GM12878 (cell line): Measurements from ENCODE around the gene TAS2R13. TPM values are rescaled to one million over a fixed set of nuclear protein-coding genes. Genes with fewer than 3 reads are reported as not detected.

Experiments
- ATAC-seq: fragments of 200-7000 bp; cut with Tn5 transposase; 3 replicates; pipeline ENCODE4 v1.9.1; 2020; ENCODE audit warnings: mild to moderate bottlenecking, moderate library complexity
- BruUV-seq: library from RNA; stranded (reverse); fragments of 400-500 nt; replicated peaks from 2 replicates; lab custom pipeline; 2021; lab: Mats Ljungman, UMichigan
- CTCF ChIA-PET: fragments of 300-600 bp; sonication (Branson Sonifier 250); formaldehyde crosslinking; extraction: SDS; loops from one replicate; lab custom pipeline; 2021; ENCODE audit warnings: inconsistent platforms; lab: Yijun Ruan, JAX
- POLR2A ChIA-PET: fragments of 350-600 bp; formaldehyde crosslinking; extraction: SDS; loops from one replicate; lab custom pipeline; 2021; ENCODE audit warnings: inconsistent platforms; lab: Charles Lee
- RAD21 ChIA-PET: fragments of 300-600 bp; sonication (Branson Sonifier 250); formaldehyde crosslinking; loops from one replicate; lab custom pipeline; 2023; ENCODE audit warnings: antibody characterized with exemption; ENCODE audit not compliant: unreplicated experiment; lab: Charles Lee
- SMC1A ChIA-PET: fragments of 300-600 bp; sonication (Branson Sonifier 250); formaldehyde crosslinking; loops from one replicate; lab custom pipeline; 2023; ENCODE audit not compliant: unreplicated experiment, uncharacterized antibody; lab: Charles Lee
- DNase-seq: peaks from one replicate; pipeline ENCODE4 v3.0.0-alpha.2; 2011; ENCODE audit warnings: low read depth, low spot score
- FAIRE-seq: peaks from 3 replicates; lab custom pipeline; 2011; peaks lifted over from hg19 to GRCh38; lab: Jason Lieb, UNC
- H2AFZ ChIP-seq: 2 replicates; pipeline ENCODE4 v1.6.0; 2011; ENCODE audit warnings: low read depth, low read length, control low read depth; ENCODE audit not compliant: control insufficient read depth
- H3K27ac ChIP-seq: 2 replicates; pipeline ENCODE4 v1.5.1; 2011; ENCODE audit warnings: control low read depth; ENCODE audit not compliant: control insufficient read depth, insufficient read depth
- H3K27me3 ChIP-seq, 2 experiments: replicated peaks in 1 of 2; 2 replicates each; pipeline versions ENCODE4 v1.6.0 to v1.6.1; 2011; ENCODE audit warnings: low read length in 1 of 2; ENCODE audit not compliant: control insufficient read depth in 2 of 2, insufficient read depth in 2 of 2
- H3K36me3 ChIP-seq, 2 experiments: 2 replicates each; pipeline ENCODE4 v1.5.1; 2011; ENCODE audit warnings: low read length in 1 of 2; ENCODE audit not compliant: control insufficient read depth in 2 of 2, insufficient read depth in 2 of 2
- H3K4me1 ChIP-seq: 2 replicates; pipeline ENCODE4 v1.6.1; 2011; ENCODE audit warnings: mild to moderate bottlenecking, low read length, moderate library complexity, mixed read lengths; ENCODE audit not compliant: control insufficient read depth, insufficient read depth
- H3K4me2 ChIP-seq: 2 replicates; pipeline ENCODE4 v1.6.0; 2011; ENCODE audit warnings: control low read depth; ENCODE audit not compliant: control insufficient read depth, insufficient read depth
- H3K4me3 ChIP-seq: fragments of 200-600 bp; sonication (generic); 2 replicates; pipeline ENCODE4 v1.5.1; 2016
- H3K79me2 ChIP-seq: 2 replicates; pipeline ENCODE4 v1.6.0; 2011; ENCODE audit warnings: low read length; ENCODE audit not compliant: control insufficient read depth, insufficient read depth
- H3K9ac ChIP-seq: 2 replicates; pipeline ENCODE4 v1.8.0; 2011; ENCODE audit warnings: low read length, control low read depth, mixed read lengths; ENCODE audit not compliant: control insufficient read depth, insufficient read depth
- H3K9me3 ChIP-seq: replicated peaks from 3 replicates; pipeline ENCODE4 v1.5.1; 2011; ENCODE audit warnings: mild to moderate bottlenecking, low read length; ENCODE audit not compliant: control insufficient read depth, insufficient read depth
- H4K20me1 ChIP-seq: 2 replicates; pipeline ENCODE4 v1.6.0; 2011; ENCODE audit not compliant: control insufficient read depth, insufficient read depth
- BCL11A ChIP-seq: IDR thresholded peaks from 2 replicates; pipeline ENCODE4 v1.6.1; 2011; ENCODE audit warnings: low read depth, low read length
- RCOR1 ChIP-seq: conservative IDR thresholded peaks from 2 replicates; pipeline ENCODE4 v1.6.1; 2012; ENCODE audit warnings: low read depth, low read length, improper control_type of control experiment
- ZSCAN29 ChIP-seq: fragments of 450-650 bp; IDR thresholded peaks from 2 replicates; pipeline ENCODE4 v1.6.1; 2017; ENCODE audit warnings: mild to moderate bottlenecking, moderate library complexity
- WGBS: methylation state at CpG from one replicate; pipeline ENCODE4 v1.1.6; 2016; ENCODE audit warnings: low lambda C conversion rate; ENCODE audit not compliant: insufficient replicate concordance, insufficient coverage; ENCODE audit errors: missing lambda C conversion rate; 5-methylcytosine and 5-hydroxymethylcytosine counted together
- in situ Hi-C: fragments of 300-500 bp; cut with MboI; formaldehyde crosslinking; loops from 9 replicates; pipeline ENCODE4 v1.14.3; 2018; ENCODE audit warnings: mixed read lengths
- intact Hi-C: fragments of 100-400 bp; cut with micrococcal nuclease; formaldehyde crosslinking; loops from one replicate; pipeline ENCODE4 v1.14.2; 2022; ENCODE audit not compliant: unreplicated experiment
- polyA plus RNA-seq, 11 experiments: library from polyadenylated mRNA; depleted of rRNA in 4 of 11; unstranded in 6 of 11; stranded (reverse) in 5 of 11; fragments of >200 nt; fragmentation: Nextera tagmentation in 4 of 11; fragmentation: Illumina TruSeq in 1 of 11; extraction: Ambion mirVana in 4 of 11; extraction: Trizol in 1 of 11; gene quantifications; 1 replicate in 1 of 11; 2 replicates in 10 of 11; pipeline versions ENCODE4 v1.2.1 to v1.2.3, GENCODE V29; 2011 to 2016; ENCODE audit warnings: inconsistent platforms in 2 of 11, missing spikeins in 2 of 11, low read depth in 1 of 11
- total RNA-seq, 4 experiments: library from RNA; depleted of rRNA in 3 of 4; stranded (reverse); fragments of >200 nt in 3 of 4; fragmentation: Illumina TruSeq in 1 of 4; extraction: Trizol in 1 of 4; gene quantifications; 2 replicates each; pipeline versions ENCODE4 v1.2.1 to v1.2.3, GENCODE V29; 2013 to 2021
- TF ChIP-seq, protein P1 (sequence below): fragments of 150-350 bp; IDR thresholded peaks from 2 replicates; pipeline ENCODE4 v1.6.1; 2016; ENCODE audit warnings: low read depth, low read length
- TF ChIP-seq, protein P2 (sequence below): fragments of 450-650 bp; IDR thresholded peaks from 2 replicates; pipeline ENCODE4 v1.6.1; 2017; ENCODE audit warnings: mild to moderate bottlenecking, moderate library complexity
- TF ChIP-seq, protein P3 (sequence below): fragments of 450-650 bp; IDR thresholded peaks from 2 replicates; pipeline ENCODE4 v1.6.1; 2017; ENCODE audit warnings: mild to moderate bottlenecking, low read depth, inconsistent platforms; ENCODE audit not compliant: poor library complexity, severe bottlenecking
- TF ChIP-seq, protein P4 (sequence below): IDR thresholded peaks from 2 replicates; pipeline ENCODE4 v1.6.1; 2012; ENCODE audit warnings: low read depth, low read length, improper control_type of control experiment
- TF ChIP-seq, protein P5 (sequence below): fragments of 450-650 bp; formaldehyde crosslinking; IDR thresholded peaks from 2 replicates; pipeline ENCODE4 v1.5.0; 2022; ENCODE audit warnings: mild to moderate bottlenecking, missing genetic modification characterization

Gene TAS2R13
- total and polyA plus RNA-seq, 10 of the 15 experiments (the other 5 are each of a cell fraction or from before 2014, with no cell fraction given) = 0.12 to 2.2 (median 0.65) TPM; not detected in 4

DNA sequence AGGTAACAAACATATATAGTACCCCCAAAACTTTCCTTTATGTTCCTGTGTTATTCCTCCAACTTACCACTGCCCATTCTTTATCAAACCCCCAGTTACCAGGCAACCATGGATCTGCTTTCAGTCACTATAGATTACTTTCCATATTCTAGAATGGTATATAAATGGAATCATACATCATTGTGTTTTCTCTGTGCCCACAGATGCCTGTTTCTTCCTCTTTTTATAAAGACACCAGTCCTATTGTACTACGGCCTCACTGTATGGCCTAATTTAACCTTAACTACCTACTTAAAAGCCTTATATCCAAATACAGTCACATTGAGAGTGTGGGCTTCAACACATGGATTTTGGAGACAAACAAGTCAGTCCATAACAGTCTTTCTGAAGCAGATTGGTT lies 27.1 kb upstream of the TAS2R13 start:
- H4K20me1 ChIP-seq = no peaks in the 10 kb centered on the region
- CTCF ChIA-PET = no interaction called here
- intact Hi-C loops = no loop called here
- SMC1A ChIA-PET = no interaction called here
- POLR2A ChIA-PET = interaction anchor here (0.6 kb wide), 1 partner anchor 181 kb away, joined by 5 read pairs; no protein-coding TSS in a partner anchor
- no peaks in the 10 kb centered on the region for H3K36me3 ChIP-seq
- peak; percentile 38 for FAIRE-seq
- WGBS = 4% methylated on average over 1 of the region's 1 CpG
- no peaks in the 10 kb centered on the region for H3K4me1 ChIP-seq
- BruUV-seq = no TSS peak
- RAD21 ChIA-PET = no interaction called here
- in situ Hi-C loops = no loop called here
- no peaks in the 10 kb centered on the region for H3K9me3 ChIP-seq
- H3K9ac ChIP-seq = no peak overlapping the region
- H3K4me3 ChIP-seq = no peak overlapping the region
- H3K27me3 ChIP-seq = no peaks in the 10 kb centered on the region
- no peak overlapping the region for H3K27ac ChIP-seq
- H3K79me2 ChIP-seq = no peaks in the 10 kb centered on the region
- no peak overlapping the region for H2AFZ ChIP-seq
- peak; percentile 58 for ATAC-seq
- DNase-seq = no peak
- no peak overlapping the region for H3K4me2 ChIP-seq
- TF ChIP-seq RCOR1 = no peak
- TF ChIP-seq, protein P1, sequence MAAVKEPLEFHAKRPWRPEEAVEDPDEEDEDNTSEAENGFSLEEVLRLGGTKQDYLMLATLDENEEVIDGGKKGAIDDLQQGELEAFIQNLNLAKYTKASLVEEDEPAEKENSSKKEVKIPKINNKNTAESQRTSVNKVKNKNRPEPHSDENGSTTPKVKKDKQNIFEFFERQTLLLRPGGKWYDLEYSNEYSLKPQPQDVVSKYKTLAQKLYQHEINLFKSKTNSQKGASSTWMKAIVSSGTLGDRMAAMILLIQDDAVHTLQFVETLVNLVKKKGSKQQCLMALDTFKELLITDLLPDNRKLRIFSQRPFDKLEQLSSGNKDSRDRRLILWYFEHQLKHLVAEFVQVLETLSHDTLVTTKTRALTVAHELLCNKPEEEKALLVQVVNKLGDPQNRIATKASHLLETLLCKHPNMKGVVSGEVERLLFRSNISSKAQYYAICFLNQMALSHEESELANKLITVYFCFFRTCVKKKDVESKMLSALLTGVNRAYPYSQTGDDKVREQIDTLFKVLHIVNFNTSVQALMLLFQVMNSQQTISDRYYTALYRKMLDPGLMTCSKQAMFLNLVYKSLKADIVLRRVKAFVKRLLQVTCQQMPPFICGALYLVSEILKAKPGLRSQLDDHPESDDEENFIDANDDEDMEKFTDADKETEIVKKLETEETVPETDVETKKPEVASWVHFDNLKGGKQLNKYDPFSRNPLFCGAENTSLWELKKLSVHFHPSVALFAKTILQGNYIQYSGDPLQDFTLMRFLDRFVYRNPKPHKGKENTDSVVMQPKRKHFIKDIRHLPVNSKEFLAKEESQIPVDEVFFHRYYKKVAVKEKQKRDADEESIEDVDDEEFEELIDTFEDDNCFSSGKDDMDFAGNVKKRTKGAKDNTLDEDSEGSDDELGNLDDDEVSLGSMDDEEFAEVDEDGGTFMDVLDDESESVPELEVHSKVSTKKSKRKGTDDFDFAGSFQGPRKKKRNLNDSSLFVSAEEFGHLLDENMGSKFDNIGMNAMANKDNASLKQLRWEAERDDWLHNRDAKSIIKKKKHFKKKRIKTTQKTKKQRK = no peak
- no peak for TF ChIP-seq BCL11A
- TF ChIP-seq, protein P2, sequence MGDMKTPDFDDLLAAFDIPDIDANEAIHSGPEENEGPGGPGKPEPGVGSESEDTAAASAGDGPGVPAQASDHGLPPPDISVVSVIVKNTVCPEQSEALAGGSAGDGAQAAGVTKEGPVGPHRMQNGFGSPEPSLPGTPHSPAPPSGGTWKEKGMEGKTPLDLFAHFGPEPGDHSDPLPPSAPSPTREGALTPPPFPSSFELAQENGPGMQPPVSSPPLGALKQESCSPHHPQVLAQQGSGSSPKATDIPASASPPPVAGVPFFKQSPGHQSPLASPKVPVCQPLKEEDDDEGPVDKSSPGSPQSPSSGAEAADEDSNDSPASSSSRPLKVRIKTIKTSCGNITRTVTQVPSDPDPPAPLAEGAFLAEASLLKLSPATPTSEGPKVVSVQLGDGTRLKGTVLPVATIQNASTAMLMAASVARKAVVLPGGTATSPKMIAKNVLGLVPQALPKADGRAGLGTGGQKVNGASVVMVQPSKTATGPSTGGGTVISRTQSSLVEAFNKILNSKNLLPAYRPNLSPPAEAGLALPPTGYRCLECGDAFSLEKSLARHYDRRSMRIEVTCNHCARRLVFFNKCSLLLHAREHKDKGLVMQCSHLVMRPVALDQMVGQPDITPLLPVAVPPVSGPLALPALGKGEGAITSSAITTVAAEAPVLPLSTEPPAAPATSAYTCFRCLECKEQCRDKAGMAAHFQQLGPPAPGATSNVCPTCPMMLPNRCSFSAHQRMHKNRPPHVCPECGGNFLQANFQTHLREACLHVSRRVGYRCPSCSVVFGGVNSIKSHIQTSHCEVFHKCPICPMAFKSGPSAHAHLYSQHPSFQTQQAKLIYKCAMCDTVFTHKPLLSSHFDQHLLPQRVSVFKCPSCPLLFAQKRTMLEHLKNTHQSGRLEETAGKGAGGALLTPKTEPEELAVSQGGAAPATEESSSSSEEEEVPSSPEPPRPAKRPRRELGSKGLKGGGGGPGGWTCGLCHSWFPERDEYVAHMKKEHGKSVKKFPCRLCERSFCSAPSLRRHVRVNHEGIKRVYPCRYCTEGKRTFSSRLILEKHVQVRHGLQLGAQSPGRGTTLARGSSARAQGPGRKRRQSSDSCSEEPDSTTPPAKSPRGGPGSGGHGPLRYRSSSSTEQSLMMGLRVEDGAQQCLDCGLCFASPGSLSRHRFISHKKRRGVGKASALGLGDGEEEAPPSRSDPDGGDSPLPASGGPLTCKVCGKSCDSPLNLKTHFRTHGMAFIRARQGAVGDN = no peak
- TF ChIP-seq, protein P3, sequence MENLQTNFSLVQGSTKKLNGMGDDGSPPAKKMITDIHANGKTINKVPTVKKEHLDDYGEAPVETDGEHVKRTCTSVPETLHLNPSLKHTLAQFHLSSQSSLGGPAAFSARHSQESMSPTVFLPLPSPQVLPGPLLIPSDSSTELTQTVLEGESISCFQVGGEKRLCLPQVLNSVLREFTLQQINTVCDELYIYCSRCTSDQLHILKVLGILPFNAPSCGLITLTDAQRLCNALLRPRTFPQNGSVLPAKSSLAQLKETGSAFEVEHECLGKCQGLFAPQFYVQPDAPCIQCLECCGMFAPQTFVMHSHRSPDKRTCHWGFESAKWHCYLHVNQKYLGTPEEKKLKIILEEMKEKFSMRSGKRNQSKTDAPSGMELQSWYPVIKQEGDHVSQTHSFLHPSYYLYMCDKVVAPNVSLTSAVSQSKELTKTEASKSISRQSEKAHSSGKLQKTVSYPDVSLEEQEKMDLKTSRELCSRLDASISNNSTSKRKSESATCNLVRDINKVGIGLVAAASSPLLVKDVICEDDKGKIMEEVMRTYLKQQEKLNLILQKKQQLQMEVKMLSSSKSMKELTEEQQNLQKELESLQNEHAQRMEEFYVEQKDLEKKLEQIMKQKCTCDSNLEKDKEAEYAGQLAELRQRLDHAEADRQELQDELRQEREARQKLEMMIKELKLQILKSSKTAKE = no peak
- TF ChIP-seq, protein P4, sequence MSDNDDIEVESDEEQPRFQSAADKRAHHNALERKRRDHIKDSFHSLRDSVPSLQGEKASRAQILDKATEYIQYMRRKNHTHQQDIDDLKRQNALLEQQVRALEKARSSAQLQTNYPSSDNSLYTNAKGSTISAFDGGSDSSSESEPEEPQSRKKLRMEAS = no peak
- TF ChIP-seq, protein P5, sequence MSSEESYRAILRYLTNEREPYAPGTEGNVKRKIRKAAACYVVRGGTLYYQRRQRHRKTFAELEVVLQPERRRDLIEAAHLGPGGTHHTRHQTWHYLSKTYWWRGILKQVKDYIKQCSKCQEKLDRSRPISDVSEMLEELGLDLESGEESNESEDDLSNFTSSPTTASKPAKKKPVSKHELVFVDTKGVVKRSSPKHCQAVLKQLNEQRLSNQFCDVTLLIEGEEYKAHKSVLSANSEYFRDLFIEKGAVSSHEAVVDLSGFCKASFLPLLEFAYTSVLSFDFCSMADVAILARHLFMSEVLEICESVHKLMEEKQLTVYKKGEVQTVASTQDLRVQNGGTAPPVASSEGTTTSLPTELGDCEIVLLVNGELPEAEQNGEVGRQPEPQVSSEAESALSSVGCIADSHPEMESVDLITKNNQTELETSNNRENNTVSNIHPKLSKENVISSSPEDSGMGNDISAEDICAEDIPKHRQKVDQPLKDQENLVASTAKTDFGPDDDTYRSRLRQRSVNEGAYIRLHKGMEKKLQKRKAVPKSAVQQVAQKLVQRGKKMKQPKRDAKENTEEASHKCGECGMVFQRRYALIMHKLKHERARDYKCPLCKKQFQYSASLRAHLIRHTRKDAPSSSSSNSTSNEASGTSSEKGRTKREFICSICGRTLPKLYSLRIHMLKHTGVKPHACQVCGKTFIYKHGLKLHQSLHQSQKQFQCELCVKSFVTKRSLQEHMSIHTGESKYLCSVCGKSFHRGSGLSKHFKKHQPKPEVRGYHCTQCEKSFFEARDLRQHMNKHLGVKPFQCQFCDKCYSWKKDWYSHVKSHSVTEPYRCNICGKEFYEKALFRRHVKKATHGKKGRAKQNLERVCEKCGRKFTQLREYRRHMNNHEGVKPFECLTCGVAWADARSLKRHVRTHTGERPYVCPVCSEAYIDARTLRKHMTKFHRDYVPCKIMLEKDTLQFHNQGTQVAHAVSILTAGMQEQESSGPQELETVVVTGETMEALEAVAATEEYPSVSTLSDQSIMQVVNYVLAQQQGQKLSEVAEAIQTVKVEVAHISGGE (CRISPR knock-in tag) = no peak
- no peak for TF ChIP-seq ZSCAN29
